GM18951 (cell line): ENCODE data around the gene VPS26B.

ENCODE experiments used
- POLR2A ChIP-seq: IDR thresholded peaks from 4 replicates; pipeline ENCODE4 v1.6.1; 2011; ENCODE audit warnings: mild to moderate bottlenecking; ENCODE audit not compliant: insufficient read length, insufficient read depth; ENCODE audit errors: extremely low read depth
- in situ Hi-C: fragments of 300-500 bp; cut with MboI; formaldehyde crosslinking; loops from one replicate; pipeline ENCODE4 v1.12.0; 2022; ENCODE audit warnings: low sequenced_read_pairs, mixed read lengths, inconsistent platforms; ENCODE audit not compliant: unreplicated experiment

VPS26B gene

GRCh38 chr11:134289167-134289566 lies 64.7 kb downstream of the VPS26B start:
- TF ChIP-seq POLR2A, result no peak
- in situ Hi-C loops, result no loop called here

GRCh38 chr11:134289789-134290188 lies 65.3 kb downstream of the VPS26B start:
- no peak for TF ChIP-seq POLR2A
- in situ Hi-C loops, result no loop called here

- no peak for TF ChIP-seq POLR2A
- in situ Hi-C loops, result no loop called here
Observed at GRCh38 chr11:134290646-134291045, 66.2 kb downstream of the VPS26B start.

- TF ChIP-seq POLR2A, result no peak
- in situ Hi-C loops, result no loop called here
Observed at GRCh38 chr11:134291196-134291595, 66.7 kb downstream of the VPS26B start.

GRCh38 chr11:134292661-134293060 lies 68.2 kb downstream of the VPS26B start:
- TF ChIP-seq POLR2A, result no peak
- in situ Hi-C loops, result no loop called here

GRCh38 chr11:134293119-134294113 lies 68.9 kb downstream of the VPS26B start:
- TF ChIP-seq POLR2A, result no peak
- in situ Hi-C loops, result no loop called here

GRCh38 chr11:134294664-134295063 lies 70.2 kb downstream of the VPS26B start:
- TF ChIP-seq POLR2A, result no peak
- in situ Hi-C loops, result no loop called here
